Spleen (tissue), 7 donors: ENCODE data around the gene OPCML.

ENCODE experiments used
- CTCF ChIP-seq, 11 experiments: fragments of 200-600 bp in 7 of 11; fragments of 450-650 bp in 4 of 11; sonication (generic) in 4 of 11; IDR thresholded peaks in 8 of 11; conservative IDR thresholded peaks in 3 of 11; 1 replicate in 7 of 11; 2 replicates in 4 of 11; pipeline versions ENCODE4 v1.4.0 to v1.8.0; 2016 to 2021; ENCODE audit warnings: antibody characterized with exemption in 11 of 11, inconsistent platforms in 4 of 11, mild to moderate bottlenecking in 1 of 11
- POLR2A ChIP-seq, 3 donors: fragments of 450-650 bp; IDR thresholded peaks; one replicate each; pipeline ENCODE4 v1.5.1; 2017; ENCODE audit warnings: antibody characterized with exemption in 3 of 3, mild to moderate bottlenecking in 1 of 3
- POLR2AphosphoS5 ChIP-seq, 3 donors: sonication (generic); formaldehyde crosslinking; IDR thresholded peaks; one replicate each; pipeline ENCODE4 v1.5.1; 2017; ENCODE audit warnings: antibody characterized with exemption in 3 of 3
- donor health status: DM: no; HTN: no; CAD: no; lungs with moderate emphysema.
- donor health status: DM: no; HTN: no; CAD: no.
- donor health status: DM: no; HTN: no; CAD: no.

- TF ChIP-seq CTCF (IDR thresholded peaks at IDR 0.05 in 8 of 11, conservative IDR thresholded peaks at IDR 0.05 in 3 of 11) (no peak), POLR2AphosphoS5 (IDR thresholded peaks at IDR 0.05) (no peak), POLR2A (IDR thresholded peaks at IDR 0.05) (no peak)
These were observed 589.5 kb downstream of the OPCML start for GRCh38 chr11:132942611-132943356.
